Measurements from ENCODE around the gene DENND10.
A peak's percentile ranks its signal among the peaks of the same experiment; 100 is the strongest.
"Not testable (repeated sequence)": the region's sequence is repeated elsewhere in the genome, so short reads cannot be mapped to it uniquely, and the experiment has no call there.

The DENND10 gene

DNA sequence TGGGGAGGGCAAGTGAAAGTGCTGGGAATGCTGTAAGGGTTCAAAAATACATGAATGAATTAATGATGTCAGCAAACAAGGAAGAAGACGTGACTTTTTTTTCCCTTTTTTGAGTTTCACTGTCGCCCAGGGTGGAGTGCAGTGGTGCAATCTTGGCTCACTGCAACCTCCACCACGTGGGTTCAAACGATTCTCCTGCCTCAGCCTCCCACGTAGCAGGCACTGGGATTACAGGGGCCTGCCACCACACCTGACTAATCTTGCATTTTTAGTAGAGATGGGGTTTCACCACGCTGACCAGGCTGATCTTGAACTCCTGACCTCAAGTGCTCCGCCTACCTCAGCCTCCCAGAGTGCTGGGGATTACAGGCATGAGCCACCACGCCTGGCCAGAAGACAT lies 30.0 kb downstream of the DENND10 start:
- TF ChIP-seq, protein P1, sequence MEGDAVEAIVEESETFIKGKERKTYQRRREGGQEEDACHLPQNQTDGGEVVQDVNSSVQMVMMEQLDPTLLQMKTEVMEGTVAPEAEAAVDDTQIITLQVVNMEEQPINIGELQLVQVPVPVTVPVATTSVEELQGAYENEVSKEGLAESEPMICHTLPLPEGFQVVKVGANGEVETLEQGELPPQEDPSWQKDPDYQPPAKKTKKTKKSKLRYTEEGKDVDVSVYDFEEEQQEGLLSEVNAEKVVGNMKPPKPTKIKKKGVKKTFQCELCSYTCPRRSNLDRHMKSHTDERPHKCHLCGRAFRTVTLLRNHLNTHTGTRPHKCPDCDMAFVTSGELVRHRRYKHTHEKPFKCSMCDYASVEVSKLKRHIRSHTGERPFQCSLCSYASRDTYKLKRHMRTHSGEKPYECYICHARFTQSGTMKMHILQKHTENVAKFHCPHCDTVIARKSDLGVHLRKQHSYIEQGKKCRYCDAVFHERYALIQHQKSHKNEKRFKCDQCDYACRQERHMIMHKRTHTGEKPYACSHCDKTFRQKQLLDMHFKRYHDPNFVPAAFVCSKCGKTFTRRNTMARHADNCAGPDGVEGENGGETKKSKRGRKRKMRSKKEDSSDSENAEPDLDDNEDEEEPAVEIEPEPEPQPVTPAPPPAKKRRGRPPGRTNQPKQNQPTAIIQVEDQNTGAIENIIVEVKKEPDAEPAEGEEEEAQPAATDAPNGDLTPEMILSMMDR (IDR thresholded peaks at IDR 0.05; ENCODE audit: low read depth, low read length, missing control alignments), result no peak
- H3K4me3 ChIP-seq (replicated peaks; ENCODE audit: low read depth, low read length), result no peak overlapping the region

GRCh38 chr10:119135513-119135881 lies 31.6 kb downstream of the DENND10 start:
- no peak for DNase-seq (ENCODE audit: extremely low read depth, low read depth)
- no peak overlapping the region for H3K4me3 ChIP-seq (replicated peaks; ENCODE audit: low read depth, low read length)
- TF ChIP-seq, protein P1 (IDR thresholded peaks at IDR 0.05; ENCODE audit: low read depth, low read length, missing control alignments), result no peak

More for the DNA sequence above, 30.0 kb downstream of the DENND10 start:
- no peak for DNase-seq (ENCODE audit: extremely low read depth, low read depth)

GRCh38 chr10:119136084-119136483 lies 32.2 kb downstream of the DENND10 start:
- no peak for DNase-seq (ENCODE audit: extremely low read depth, low read depth)
- H3K4me3 ChIP-seq (replicated peaks; ENCODE audit: low read depth, low read length), result no peak overlapping the region
- TF ChIP-seq, protein P1 (IDR thresholded peaks at IDR 0.05; ENCODE audit: low read depth, low read length, missing control alignments), result no peak

DNA sequence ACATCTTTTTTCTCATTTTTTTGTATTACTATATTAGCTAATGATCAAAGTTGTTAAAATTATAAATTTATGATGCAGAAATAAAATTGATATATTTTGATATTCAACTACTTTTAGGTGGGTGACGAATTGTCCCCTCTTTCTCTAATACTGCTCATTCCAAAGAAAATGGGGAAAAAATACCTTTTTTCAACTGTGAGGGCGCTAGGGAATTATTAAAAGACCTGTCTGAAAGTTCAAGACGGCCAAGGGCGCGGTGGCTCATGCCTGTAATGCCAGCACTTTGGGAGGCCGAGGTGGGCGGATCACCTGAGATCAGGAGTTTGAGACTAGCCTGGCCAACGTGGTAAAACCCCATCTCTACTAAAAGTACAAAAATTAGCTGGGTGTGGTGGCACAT lies 34.0 kb downstream of the DENND10 start:
- not testable (repeated sequence) for H3K4me3 ChIP-seq (replicated peaks; ENCODE audit: low read depth, low read length); DNase-seq (ENCODE audit: extremely low read depth, low read depth)

DNA sequence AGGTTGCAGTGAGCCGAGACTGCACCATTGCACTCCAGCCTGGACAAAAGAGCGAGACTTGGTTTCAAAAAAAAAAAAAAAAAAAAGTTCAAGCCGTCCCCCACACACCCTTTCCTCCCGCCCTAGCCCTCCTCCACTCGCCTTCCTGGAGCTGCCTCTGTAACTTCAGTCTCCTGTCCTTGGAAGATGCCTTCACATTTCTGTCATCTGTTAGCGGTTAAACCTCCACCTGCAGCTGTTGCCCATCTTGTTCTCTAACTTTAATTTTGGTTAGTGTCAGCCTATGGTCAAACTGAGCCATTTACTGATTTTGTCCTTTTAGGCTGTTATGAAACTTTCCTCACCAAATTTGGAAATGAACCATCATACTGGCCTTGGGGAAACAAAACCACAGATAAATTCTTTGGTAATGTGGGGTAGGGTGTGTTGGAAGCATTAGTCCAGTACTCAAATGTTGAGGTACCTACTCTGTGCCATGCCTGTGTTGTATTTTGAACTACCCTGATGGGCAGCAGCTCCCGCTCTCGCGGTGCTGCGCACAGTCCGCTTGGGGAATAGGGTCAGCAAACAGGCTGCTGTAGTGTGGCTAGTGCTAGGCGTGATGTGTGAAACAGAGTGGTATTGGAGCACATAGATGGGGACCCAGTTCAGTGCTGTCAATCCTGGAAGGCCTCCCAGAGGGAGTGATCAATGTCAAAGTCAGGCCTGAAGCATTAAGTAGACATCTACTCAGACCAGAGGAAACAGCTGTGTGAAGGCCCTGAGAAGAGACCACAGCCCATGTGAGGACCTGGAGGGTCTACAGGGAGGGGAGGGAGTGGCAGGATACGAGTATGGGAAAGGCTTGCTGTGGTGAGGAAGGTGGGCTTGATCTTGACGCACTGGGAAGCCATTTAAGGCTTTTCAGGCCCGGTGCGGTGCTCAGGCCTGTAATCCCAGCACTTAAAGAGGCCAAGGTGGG lies 34.7 kb downstream of the DENND10 start:
- DNase-seq (ENCODE audit: extremely low read depth, low read depth), result no peak
- H3K4me3 ChIP-seq (replicated peaks; ENCODE audit: low read depth, low read length), result no peak overlapping the region
- TF ChIP-seq, protein P1 (IDR thresholded peaks at IDR 0.05; ENCODE audit: low read depth, low read length, missing control alignments), result no peak

GRCh38 chr10:119139464-119140067 lies 35.7 kb downstream of the DENND10 start:
- no peak for DNase-seq (ENCODE audit: extremely low read depth, low read depth)
- TF ChIP-seq, protein P1 (IDR thresholded peaks at IDR 0.05; ENCODE audit: low read depth, low read length, missing control alignments), result peak; percentile 66
- H3K4me3 ChIP-seq (replicated peaks; ENCODE audit: low read depth, low read length), result no peak overlapping the region

DNA sequence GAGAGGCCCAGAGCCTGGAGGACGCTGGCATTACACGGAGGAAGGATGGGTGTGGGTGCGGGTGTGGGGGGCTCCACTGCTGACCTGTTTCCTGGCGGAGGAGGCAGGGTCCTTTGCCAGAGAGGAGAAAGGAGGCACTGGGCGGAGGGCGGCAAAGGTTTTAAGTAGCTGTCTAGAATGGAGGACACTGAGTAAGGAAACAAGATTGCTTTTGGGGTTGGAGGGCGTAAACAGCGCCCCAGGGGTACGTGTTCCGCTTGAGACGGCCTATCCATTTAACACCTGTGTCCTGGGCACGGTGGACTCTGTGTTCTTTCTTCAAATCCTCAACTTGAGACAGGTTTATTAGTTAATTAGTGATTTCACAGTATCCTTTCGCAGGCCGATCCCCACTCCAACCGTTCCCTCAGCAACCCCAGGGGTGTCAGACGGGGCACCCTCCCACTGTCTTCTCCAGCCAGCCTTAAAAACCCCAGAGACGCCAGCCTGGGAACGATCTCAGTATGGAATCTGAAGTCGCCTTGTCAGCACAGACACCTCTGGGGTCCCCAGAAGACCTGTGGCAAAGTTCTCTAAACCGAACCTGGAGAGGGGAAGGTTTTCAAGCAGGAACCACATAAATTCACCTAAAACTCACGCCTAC lies 36.8 kb downstream of the DENND10 start:
- TF ChIP-seq, protein P1 (IDR thresholded peaks at IDR 0.05; ENCODE audit: low read depth, low read length, missing control alignments), result no peak
- H3K4me3 ChIP-seq (replicated peaks; ENCODE audit: low read depth, low read length), result no peak overlapping the region
- no peak for DNase-seq (ENCODE audit: extremely low read depth, low read depth)
